Psoas muscle (tissue), 8 donors: Measurements from ENCODE around the gene PAN2. TPM values are rescaled to one million over a fixed set of nuclear protein-coding genes. Genes with fewer than 3 reads are reported as not detected.
"Not testable (repeated sequence)": the region's sequence is repeated elsewhere in the genome, so short reads cannot be mapped to it uniquely, and the experiment has no call there.

Experiments used
- ATAC-seq, 4 donors: fragments of 200-7000 bp; cut with Tn5 transposase; one replicate each; pipeline ENCODE4 v1.9.1; 2020; ENCODE audit warnings: moderate library complexity in 3 of 4, mild to moderate bottlenecking in 2 of 4
- DNase-seq, 2 donors: peaks; one replicate each; pipeline ENCODE4 v3.0.0-alpha.2; 2020
- H3K27ac ChIP-seq: fragments of 200-600 bp; one replicate; pipeline ENCODE4 v1.8.0; 2022
- H3K27me3 ChIP-seq, 3 donors: fragments of 200-600 bp in 1 of 3; one replicate each; pipeline versions ENCODE4 v1.6.1 to v1.8.0; 2013 to 2022; ENCODE audit warnings: low read length in 2 of 3, mild to moderate bottlenecking in 2 of 3, moderate library complexity in 1 of 3; ENCODE audit not compliant: insufficient read depth in 3 of 3
- H3K36me3 ChIP-seq, 2 donors: fragments of 200-600 bp in 1 of 2; one replicate each; pipeline versions ENCODE4 v1.6.1 to v1.8.0; 2013 to 2022; ENCODE audit warnings: low read depth in 1 of 2, mild to moderate bottlenecking in 1 of 2, moderate library complexity in 1 of 2; ENCODE audit not compliant: insufficient read depth in 1 of 2
- H3K4me1 ChIP-seq: fragments of 200-600 bp; one replicate; pipeline ENCODE4 v1.8.0; 2022
- H3K4me3 ChIP-seq: fragments of 200-600 bp; one replicate; pipeline ENCODE4 v1.8.0; 2022; ENCODE audit warnings: mild to moderate bottlenecking
- H3K9me3 ChIP-seq: fragments of 200-600 bp; one replicate; pipeline ENCODE4 v1.8.0; 2022
- CTCF ChIP-seq: fragments of 200-600 bp; IDR thresholded peaks from one replicate; pipeline ENCODE4 v1.8.0; 2022; ENCODE audit warnings: antibody characterized with exemption
- WGBS, 3 donors: extraction: QIAGEN DNeasy Blood & Tissue Kit; methylation state at CpG; one replicate each; pipeline versions ENCODE4 v1.1.6 to v1.1.7; 2013; 5-methylcytosine and 5-hydroxymethylcytosine counted together
- intact Hi-C, 2 donors: fragments of 100-400 bp; cut with DNase I; formaldehyde crosslinking; loops; one replicate each; pipeline versions ENCODE4 v1.11.0 to v1.14.2; 2022
- polyA plus RNA-seq, 3 donors: library from polyadenylated mRNA; stranded (reverse); fragments of 200-250 nt; gene quantifications; one replicate each; pipeline ENCODE4 v1.2.3, GENCODE V29; 2013
- total RNA-seq, 4 donors: library from RNA; stranded (reverse); fragmentation: NEBNext Ultra II Directional in 2 of 4; extraction: Animal tissue kit (Norgen Biotek cat#: 25700) in 2 of 4; gene quantifications; one replicate each; pipeline versions ENCODE4 v1.2.1 to v1.2.4, GENCODE V29; 2021 to 2023
- donor health status: healthy with polysubstance abuse.
- donor health status: DM: no; HTN: no; CAD: no; lungs with moderate emphysema.
- donor health status: Bipolar disorder and iron deficiency.
- donor health status: healthy.
- donor health status: DM: yes; HTN: yes; CAD: no.
- donor health status: DM: no; HTN: no; CAD: no.
- donor health status: DM: no; HTN: no; CAD: no.
- donor health status: DM: yes; HTN: yes; CAD: no.

Gene PAN2
- total and polyA plus RNA-seq, 7 donors, result 17.3 to 37.5 (median 25.9) TPM

GRCh38 chr12:56337753-56338251, 4.0 kb upstream of the PAN2 start:
- no peak for DNase-seq
- intact Hi-C loops, result loop anchor here in 1 of 2 donors (10.0 kb wide), 1 partner anchor 127 kb away; the partner anchor contains the start of gene SPRYD4
- H3K9me3 ChIP-seq, result no peaks in the 10 kb centered on the region
- no peak overlapping the region for H3K4me3 ChIP-seq
- peaks cover 4 to 18% of the 10 kb centered on the region in 2 donors for H3K36me3 ChIP-seq
- no peak for ATAC-seq
- H3K4me1 ChIP-seq, result peaks cover 4% of the 10 kb centered on the region
- WGBS, 3 donors, result 81 to 84% (median 81%) methylated on average over 8 of the region's 8 CpGs
- no peak overlapping the region for H3K27ac ChIP-seq
- no peaks in the 10 kb centered on the region for H3K27me3 ChIP-seq
- no peak for TF ChIP-seq CTCF

- no peak for TF ChIP-seq CTCF
- Histone ChIP-seq H3K4me1 (peaks cover 6% of the 10 kb centered on the region), H3K27ac (no peak overlapping the region), H3K36me3 (peaks cover 0 to 10% of the 10 kb centered on the region in 2 donors), H3K9me3 (no peaks in the 10 kb centered on the region), H3K4me3 (no peak overlapping the region), H3K27me3 (no peaks in the 10 kb centered on the region)
- DNase-seq (no peak), ATAC-seq (no peak)
- intact Hi-C loops, result loop anchor here in 1 of 2 donors (10.0 kb wide), 1 partner anchor 128 kb away; the partner anchor contains the start of gene SPRYD4
- WGBS, 3 donors, result 77 to 84% (median 81%) methylated on average over 9 of the region's 9 CpGs
Measured at GRCh38 chr12:56336361-56337167, 2.8 kb upstream of the PAN2 start.

GRCh38 chr12:56335527-56335926, 1.7 kb upstream of the PAN2 start:
- H3K4me3 ChIP-seq, H3K4me1 ChIP-seq, H3K36me3 ChIP-seq, ATAC-seq, DNase-seq, H3K27me3 ChIP-seq, H3K27ac ChIP-seq, H3K9me3 ChIP-seq: not testable (repeated sequence)
- 90 to 93% (median 92%) methylated on average over 8 of the region's 8 CpGs for WGBS, 3 donors
- intact Hi-C loops, result loop anchor here in 1 of 2 donors (10.0 kb wide), 1 partner anchor 129 kb away; the partner anchor contains the start of gene SPRYD4

- TF ChIP-seq CTCF, result no peak
- Histone ChIP-seq H3K27ac (peak overlapping the region; percentile 97), H3K4me1 (peaks cover 6% of the 10 kb centered on the region), H3K4me3 (peak overlapping the region; percentile 94), H3K27me3 (no peaks in the 10 kb centered on the region), H3K36me3 (peaks cover 0 to 10% of the 10 kb centered on the region in 2 donors), H3K9me3 (no peaks in the 10 kb centered on the region)
- intact Hi-C loops, result loop anchor here in 1 of 2 donors (10.0 kb wide), 1 partner anchor 130 kb away; the partner anchor contains the start of gene SPRYD4
- no peak for DNase-seq
- peak in 1 of 4 donors; percentile 2 for ATAC-seq
- 4 to 8% (median 5%) methylated on average over 6 of the region's 6 CpGs for WGBS, 3 donors
Measured at GRCh38 chr12:56334490-56334793, 642 bp upstream of the PAN2 start.

- TF ChIP-seq CTCF, result no peak
- WGBS, 3 donors, result 19 to 22% (median 20%) methylated on average over 8 of the region's 8 CpGs
- intact Hi-C loops, result loop anchor here in 1 of 2 donors (10.0 kb wide), 1 partner anchor 132 kb away; the partner anchor contains the start of gene SPRYD4
- Histone ChIP-seq H3K27me3 (no peaks in the 10 kb centered on the region), H3K9me3 (no peaks in the 10 kb centered on the region), H3K36me3 (peaks cover 0 to 20% of the 10 kb centered on the region in 2 donors), H3K27ac (peak overlapping the region; percentile 97), H3K4me1 (peaks cover 6% of the 10 kb centered on the region), H3K4me3 (peak overlapping the region; percentile 94)
- ATAC-seq (peak in 3 of 4 donors; percentile 7 to 32 (median 18)), DNase-seq (no peak)
Measured at GRCh38 chr12:56333197-56333678, 562 bp downstream of the PAN2 start.
